SJCRH30 (cell line): ENCODE results near the gene XBP1. TPM values are rescaled to one million over a fixed set of nuclear protein-coding genes. Genes with fewer than 3 reads are reported as not detected.
"Not testable (repeated sequence)": the region's sequence is repeated elsewhere in the genome, so short reads cannot be mapped to it uniquely, and the experiment has no call there.

Source experiments
- DNase-seq, 2 experiments: peaks; one replicate each; pipeline ENCODE4 v3.0.0-alpha.2; 2015 to 2020
- H3K27ac ChIP-seq: fragments of 250-450 bp; sonication (Bioruptor Pico); 2 replicates; pipeline ENCODE4 v1.5.1; 2020; ENCODE audit warnings: mild to moderate bottlenecking, moderate library complexity
- H3K27me3 ChIP-seq: fragments of 250-450 bp; sonication (Bioruptor Pico); 2 replicates; pipeline ENCODE4 v1.5.1; 2020; ENCODE audit warnings: mild to moderate bottlenecking, moderate library complexity
- H3K36me3 ChIP-seq: fragments of 250-450 bp; sonication (Bioruptor Pico); 2 replicates; pipeline ENCODE4 v1.5.1; 2020; ENCODE audit warnings: mild to moderate bottlenecking, moderate library complexity
- H3K4me1 ChIP-seq: fragments of 250-450 bp; sonication (Bioruptor Pico); 2 replicates; pipeline ENCODE4 v1.5.1; 2020; ENCODE audit warnings: mild to moderate bottlenecking, moderate library complexity
- H3K4me3 ChIP-seq: fragments of 250-450 bp; sonication (Bioruptor Pico); 2 replicates; pipeline ENCODE4 v1.5.1; 2020; ENCODE audit warnings: mild to moderate bottlenecking, moderate library complexity
- H3K9me3 ChIP-seq: fragments of 250-450 bp; sonication (Bioruptor Pico); replicated peaks from 2 replicates; pipeline ENCODE4 v1.5.1; 2020; ENCODE audit warnings: mild to moderate bottlenecking, moderate library complexity
- total RNA-seq: library from RNA; depleted of rRNA; stranded (reverse); fragments of >200 nt; shearing (Covaris generic); gene quantifications from 2 replicates; pipeline ENCODE4 v1.2.3, GENCODE V29; 2014

XBP1 gene
- total RNA-seq, 1 experiment from 2014 or later: 80.2 TPM

DNA sequence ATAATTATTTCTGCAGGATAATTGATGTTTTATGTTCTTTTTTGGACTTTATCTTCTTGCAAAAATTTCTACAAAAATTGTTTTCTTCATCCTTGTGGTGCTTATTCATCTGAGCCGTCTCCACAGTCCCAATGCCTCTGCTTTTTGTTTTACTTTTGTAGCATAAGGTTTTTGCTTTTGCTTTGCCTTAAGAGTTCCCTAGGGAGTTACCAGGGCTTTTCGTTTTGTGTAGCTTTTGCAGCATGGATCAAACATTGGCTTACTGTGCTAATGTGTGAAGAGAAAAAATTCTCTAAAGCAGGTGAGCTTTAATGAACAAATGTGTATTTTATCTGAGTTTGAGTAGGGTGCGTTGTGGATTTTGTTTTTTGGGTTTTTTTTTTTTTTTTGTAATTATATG lies 11.8 kb downstream of the XBP1 start:
- Histone ChIP-seq H3K27me3 (no peaks in the 10 kb centered on the region), H3K36me3 (peaks cover 18% of the 10 kb centered on the region), H3K4me3 (no peak overlapping the region), H3K27ac (no peak overlapping the region), H3K4me1 (no peaks in the 10 kb centered on the region), H3K9me3 (no peaks in the 10 kb centered on the region)
- DNase-seq: no peak

DNA sequence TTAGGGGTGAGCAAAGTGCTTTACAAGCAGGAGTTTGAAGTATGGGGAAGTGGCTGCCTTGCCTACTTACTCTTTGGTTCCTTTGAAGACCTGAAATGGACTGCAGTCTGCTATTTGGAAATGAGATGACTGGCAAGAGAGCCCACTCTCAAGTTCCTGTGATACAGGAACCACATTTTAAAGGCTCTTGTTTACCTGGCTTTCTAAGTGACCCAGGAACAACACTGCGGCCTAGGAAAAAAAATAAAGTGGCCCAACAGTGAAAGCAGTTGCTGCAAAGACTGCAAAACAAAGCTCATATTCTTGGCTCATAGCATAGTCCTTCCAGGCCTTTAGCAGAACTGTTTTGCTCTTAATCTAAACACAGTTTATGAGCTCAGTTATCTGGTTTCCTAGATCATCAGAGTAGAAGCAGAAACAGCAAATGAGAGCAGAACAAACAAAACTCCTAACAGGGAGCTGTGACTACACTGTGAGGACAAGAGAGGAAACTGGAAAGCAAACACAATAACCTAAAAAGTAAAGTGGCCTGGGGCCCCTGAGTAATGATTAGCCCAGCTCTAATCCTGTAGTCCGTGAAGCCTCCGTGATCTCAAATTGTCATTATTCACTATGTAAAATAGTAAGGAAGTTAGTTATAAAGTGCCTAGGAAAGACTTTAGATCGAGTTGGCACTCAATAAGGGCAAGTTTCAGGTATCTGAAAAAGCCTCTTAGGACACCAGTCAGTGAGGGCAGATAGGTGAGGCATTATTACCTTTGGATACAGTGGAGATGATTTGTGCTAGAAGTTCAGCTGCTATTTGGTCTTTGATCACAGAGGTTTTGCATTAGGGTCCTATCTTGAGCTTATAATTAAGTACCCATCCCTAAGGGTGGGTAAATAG lies 16.3 kb downstream of the XBP1 start:
- no peak overlapping the region for H3K27ac ChIP-seq
- DNase-seq: no peak
- no peaks in the 10 kb centered on the region for H3K27me3 ChIP-seq
- no peaks in the 10 kb centered on the region for H3K9me3 ChIP-seq
- no peaks in the 10 kb centered on the region for H3K4me1 ChIP-seq
- peaks cover 28% of the 10 kb centered on the region for H3K36me3 ChIP-seq
- no peak overlapping the region for H3K4me3 ChIP-seq

DNA sequence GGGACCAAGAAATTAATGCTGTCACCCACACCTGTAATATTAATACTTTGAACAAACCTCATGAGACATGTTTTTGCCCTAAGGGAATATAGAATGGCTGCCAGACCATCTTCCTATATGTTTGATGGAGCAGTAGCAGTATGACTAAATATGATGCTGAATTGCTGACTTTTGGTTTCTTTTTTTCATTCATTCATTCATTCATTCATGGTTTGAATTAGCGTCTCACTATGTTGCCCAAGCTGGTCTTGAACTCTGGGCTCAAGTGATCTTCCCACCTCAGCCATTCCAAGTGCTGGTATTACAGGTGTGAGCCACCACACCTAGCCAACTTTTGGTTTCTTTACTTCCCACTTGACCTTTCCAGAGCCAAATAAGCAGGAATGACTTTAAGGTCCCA lies 20.1 kb downstream of the XBP1 start:
- no peak for DNase-seq
- Histone ChIP-seq H3K4me1 (no peaks in the 10 kb centered on the region), H3K36me3 (peaks cover 18% of the 10 kb centered on the region), H3K27me3 (no peaks in the 10 kb centered on the region), H3K9me3 (no peaks in the 10 kb centered on the region), H3K4me3 (no peak overlapping the region), H3K27ac (no peak overlapping the region)

DNA sequence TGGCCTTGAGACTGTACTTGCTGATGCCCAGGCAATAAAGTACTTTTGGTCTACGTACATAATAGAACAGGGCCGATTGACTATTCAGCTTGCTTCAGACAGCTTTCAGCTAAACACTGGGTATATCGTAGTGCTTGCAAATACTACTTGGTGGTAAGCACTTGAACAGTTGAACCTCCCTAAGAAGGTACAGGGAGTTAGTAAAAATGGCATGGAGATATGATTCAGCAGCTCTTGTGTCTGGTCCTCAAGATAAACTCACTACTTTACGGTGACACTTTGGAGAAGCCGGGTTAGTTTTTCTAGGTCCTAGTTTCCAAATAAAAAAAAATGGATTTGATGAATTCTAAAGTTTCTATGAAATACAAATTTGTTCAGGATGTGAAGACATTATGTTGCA lies 20.5 kb downstream of the XBP1 start:
- Histone ChIP-seq H3K27me3 (no peaks in the 10 kb centered on the region), H3K4me1 (no peaks in the 10 kb centered on the region), H3K4me3 (no peak overlapping the region), H3K36me3 (peaks cover 21% of the 10 kb centered on the region), H3K27ac (no peak overlapping the region), H3K9me3 (no peaks in the 10 kb centered on the region)
- no peak for DNase-seq

DNA sequence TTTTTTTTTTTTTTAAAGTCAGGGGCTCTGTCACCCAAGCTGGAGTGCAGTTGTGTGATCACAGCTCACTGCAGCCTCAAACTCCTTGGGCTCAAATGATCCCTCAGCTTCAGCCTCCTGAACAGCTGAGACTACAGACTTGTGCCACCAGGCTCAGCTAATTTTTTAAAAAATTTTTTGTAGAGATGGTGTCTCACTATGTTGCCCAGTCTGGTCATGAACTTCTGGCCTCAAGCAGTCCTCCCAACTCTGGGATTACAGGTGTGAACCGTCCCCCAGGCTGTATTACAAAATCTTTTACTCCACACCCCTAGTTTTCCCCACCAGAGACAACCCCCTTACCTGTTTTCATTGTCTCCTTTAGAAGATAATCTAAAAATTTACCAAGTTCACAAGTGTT lies 26.0 kb downstream of the XBP1 start:
- no peak overlapping the region for H3K4me3 ChIP-seq

DNA sequence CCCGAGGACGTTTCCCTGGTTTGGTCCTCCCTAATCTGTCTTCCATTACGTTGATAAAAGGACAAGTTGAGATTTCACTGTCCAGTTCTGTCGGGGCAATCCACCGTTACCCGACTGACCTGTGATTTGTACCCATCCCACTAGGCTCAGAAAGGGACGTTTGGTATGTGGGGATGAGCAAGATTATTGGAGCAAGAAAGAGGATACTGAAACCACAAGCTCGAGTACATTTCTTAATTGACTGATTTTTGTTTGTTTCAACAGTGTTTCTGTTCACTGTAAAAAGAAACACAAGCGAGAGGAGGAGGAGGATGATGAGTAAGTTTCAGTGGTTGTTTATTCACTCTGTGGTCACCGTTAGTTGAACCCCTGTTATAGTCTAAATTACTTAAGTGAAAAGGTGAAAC lies 26.9 kb downstream of the XBP1 start:
- DNase-seq: no peak
- H3K27me3 ChIP-seq: no peaks in the 10 kb centered on the region

More for the DNA sequence above, 26.0 kb downstream of the XBP1 start:
- no peak for DNase-seq
- no peaks in the 10 kb centered on the region for H3K9me3 ChIP-seq
- no peaks in the 10 kb centered on the region for H3K27me3 ChIP-seq
- H3K4me1 ChIP-seq: no peaks in the 10 kb centered on the region
- peaks cover 6% of the 10 kb centered on the region; the same call in 1 of the 2 replicates for H3K36me3 ChIP-seq
- H3K27ac ChIP-seq: no peak overlapping the region

DNA sequence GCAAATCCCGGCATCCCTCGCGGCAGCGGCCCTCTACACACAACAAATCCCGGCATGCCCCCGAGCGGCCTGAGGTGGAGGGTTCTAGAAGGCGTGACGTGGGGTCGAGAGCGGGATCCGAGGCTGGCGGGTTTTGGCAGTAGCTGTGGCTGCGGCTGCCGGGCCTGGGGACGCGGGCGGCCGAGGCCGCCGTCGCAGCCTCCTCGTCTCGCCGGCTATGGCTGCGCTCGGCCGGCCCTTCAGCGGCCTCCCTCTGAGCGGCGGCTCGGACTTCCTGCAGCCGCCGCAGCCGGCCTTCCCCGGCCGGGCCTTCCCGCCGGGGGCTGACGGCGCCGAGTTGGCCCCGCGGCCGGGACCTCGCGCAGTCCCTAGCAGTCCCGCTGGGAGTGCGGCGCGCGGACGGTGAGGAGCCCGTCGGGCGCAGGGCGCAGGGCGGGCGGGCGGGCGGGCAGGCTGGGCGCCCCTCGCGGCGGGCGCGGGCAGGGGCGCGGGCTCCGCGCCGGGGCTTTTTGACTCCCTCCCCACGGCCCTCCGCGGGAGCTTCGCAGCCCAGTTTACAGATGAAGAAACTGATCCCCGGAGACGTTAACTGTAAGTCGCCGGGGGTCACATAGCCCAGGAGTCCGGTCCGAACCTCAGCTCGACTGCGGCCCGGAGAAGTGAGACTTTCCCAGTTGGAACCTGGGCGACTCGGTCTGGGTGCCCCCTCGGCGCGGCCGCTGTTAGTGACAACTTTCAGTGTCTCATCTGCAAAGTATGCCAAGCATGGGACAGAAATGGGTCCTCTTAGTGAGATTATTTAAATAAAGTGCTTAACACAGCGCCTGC lies 27.5 kb downstream of the XBP1 start, which contains the start of gene CCDC117:
Gene CCDC117, plus strand, starts transcription at position 63 of the 828 bp plus-strand sequence. Its CDS starts 155 bp downstream, at position 218.
- H3K36me3 ChIP-seq: peaks cover 6% of the 10 kb centered on the region; the same call in 1 of the 2 replicates
- H3K27me3 ChIP-seq: no peaks in the 10 kb centered on the region
- H3K27ac ChIP-seq: peak within 1 kb of the TSS; percentile 63
- DNase-seq: peak; percentile 95 to 96
- H3K4me3 ChIP-seq: peak within 1 kb of the TSS; percentile 88
- 0 out of 2 replicates have a peak, but pooled peaks cover 3% of the 10 kb centered on the region for H3K9me3 ChIP-seq
- H3K4me1 ChIP-seq: no peaks in the 10 kb centered on the region

More for the DNA sequence above, 26.9 kb downstream of the XBP1 start:
- peak overlapping the region; percentile 88 for H3K4me3 ChIP-seq
- peaks cover 6% of the 10 kb centered on the region; the same call in 1 of the 2 replicates for H3K36me3 ChIP-seq
- H3K4me1 ChIP-seq: no peaks in the 10 kb centered on the region
- H3K27ac ChIP-seq: peak overlapping the region; percentile 42
- H3K9me3 ChIP-seq: 0 out of 2 replicates have a peak, but pooled peaks cover 3% of the 10 kb centered on the region

DNA sequence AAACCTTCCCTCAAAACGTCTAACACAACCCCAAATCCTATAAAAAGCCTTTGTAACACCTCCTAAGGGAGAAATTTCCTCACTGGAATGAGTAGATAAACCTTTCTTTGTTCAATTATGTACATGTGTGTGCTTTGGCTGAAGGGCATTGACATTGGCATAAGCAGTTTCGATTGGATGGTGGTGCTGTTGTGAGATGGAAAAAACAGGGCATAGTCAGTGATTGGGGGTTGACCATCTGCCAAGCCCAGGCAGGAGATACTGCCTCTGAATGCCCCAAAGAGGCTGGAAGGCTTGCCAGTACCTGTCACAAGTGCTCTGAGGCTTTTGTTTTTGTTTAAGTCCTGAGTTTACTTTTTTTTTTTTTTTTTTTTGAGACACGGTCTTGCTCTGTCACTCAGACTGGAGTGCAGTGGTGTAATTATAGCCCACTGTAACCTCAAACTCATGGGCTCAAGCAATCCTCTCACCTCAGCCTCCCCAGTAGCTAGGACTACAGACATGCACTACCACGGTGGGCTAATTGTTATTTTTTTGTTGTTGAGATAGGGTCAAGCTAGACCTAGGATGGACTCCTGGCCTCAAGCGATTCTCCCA lies 29.1 kb downstream of the XBP1 start:
- H3K27me3 ChIP-seq: no peaks in the 10 kb centered on the region
- H3K36me3 ChIP-seq: peaks cover 6% of the 10 kb centered on the region; the same call in 1 of the 2 replicates
- DNase-seq: peak in 1 of 2 experiments; percentile 19
- H3K4me3 ChIP-seq: 0 out of 2 replicates have a peak overlapping the region, but pooled peaks have one; percentile 13
- H3K4me1 ChIP-seq: no peaks in the 10 kb centered on the region
- H3K27ac ChIP-seq: no peak overlapping the region
- 0 out of 2 replicates have a peak, but pooled peaks cover 3% of the 10 kb centered on the region for H3K9me3 ChIP-seq

DNA sequence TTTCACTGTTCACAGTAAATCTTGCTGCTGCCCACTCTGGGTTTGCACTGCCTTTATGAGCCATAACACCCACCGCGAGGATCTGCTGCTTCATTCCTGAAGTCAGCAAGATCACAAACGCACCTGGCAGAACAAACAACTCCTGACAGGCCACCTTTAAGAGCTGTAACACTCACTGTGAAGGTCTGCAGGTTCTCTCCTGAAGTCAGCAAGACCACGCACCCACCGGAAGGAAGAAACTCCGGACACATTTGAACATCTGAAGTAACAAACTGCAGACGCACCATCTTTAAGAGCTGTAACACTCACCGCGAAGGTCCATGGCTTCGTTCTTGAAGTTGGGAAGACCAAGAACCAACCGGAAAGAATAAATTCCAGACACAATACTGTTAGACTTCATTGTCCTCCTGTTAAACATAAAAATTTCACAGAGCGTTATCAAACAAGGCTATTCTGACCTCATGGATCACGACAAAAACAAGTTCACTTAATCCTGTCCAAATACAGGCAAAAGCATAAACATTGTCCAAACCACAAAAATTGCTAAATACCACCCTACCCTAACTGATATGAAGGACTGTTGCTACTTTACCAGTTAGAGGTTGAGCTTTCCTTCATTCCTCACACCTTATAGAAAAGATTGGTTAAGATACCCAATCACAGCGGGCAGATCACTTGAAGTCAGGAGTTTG lies 30.8 kb downstream of the XBP1 start:
- Histone ChIP-seq H3K27me3 (no peaks in the 10 kb centered on the region), H3K27ac (no peak overlapping the region), H3K9me3 (0 out of 2 replicates have a peak, but pooled peaks cover 3% of the 10 kb centered on the region), H3K4me3 (no peak overlapping the region), H3K4me1 (no peaks in the 10 kb centered on the region), H3K36me3 (peaks cover under 1% of the 10 kb centered on the region; the same call in 1 of the 2 replicates)
- no peak for DNase-seq

DNA sequence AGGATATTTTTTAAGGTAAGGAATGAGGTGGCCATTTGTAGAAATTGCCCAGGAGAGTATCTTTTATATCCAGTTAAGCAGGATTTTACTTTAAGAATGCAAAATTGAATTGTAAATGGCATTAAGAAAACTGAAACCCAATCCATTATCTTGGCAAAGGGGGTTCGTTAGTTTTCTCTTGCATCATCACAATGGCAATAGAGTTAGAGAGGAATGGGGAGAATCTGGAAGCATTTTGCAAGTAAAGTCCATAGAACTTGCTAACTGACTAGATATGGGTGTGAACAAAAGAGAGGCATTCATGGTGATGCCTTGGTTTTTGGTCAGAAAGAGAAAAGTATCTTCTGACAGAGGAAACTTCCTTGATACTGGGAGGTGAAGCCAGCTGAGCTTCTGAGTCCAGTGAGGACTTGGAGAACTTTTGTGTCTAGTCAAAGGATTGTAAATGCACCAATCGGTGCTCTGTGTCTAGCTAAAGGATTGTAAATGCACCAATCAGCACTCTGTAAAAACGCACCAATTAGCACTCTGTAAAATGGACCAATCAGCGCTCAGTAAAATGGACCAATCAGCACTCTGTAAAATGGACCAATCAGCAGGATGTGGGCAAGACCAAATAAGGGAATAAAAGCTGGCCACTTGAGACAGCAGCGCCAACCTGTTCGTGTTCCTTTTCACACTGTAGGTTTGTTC lies 31.5 kb downstream of the XBP1 start:
- Histone ChIP-seq H3K4me3 (no peak overlapping the region), H3K9me3 (0 out of 2 replicates have a peak, but pooled peaks cover 3% of the 10 kb centered on the region), H3K36me3 (no peaks in the 10 kb centered on the region), H3K27ac (no peak overlapping the region), H3K4me1 (no peaks in the 10 kb centered on the region), H3K27me3 (no peaks in the 10 kb centered on the region)
- no peak for DNase-seq

DNA sequence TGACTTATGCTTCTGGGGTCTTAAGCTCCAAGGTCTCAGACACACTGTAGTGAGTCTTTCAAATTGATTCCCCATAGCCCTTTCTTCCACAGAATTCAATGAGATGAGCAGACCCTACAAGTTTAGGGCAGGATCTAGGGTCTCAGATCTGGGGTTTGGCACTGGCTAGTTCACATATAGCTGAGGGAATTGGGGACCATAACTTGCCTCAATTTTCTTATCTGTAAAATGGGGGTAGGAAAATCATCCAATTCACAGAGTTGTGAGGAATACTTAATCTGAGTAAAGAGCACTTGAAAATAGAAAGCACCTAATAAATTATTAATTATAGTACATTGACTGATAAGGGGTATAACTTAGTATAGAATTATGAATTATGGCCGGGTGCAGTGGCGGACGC lies 33.7 kb downstream of the XBP1 start:
- 0 out of 2 replicates have a peak, but pooled peaks cover 3% of the 10 kb centered on the region for H3K9me3 ChIP-seq
- no peak for DNase-seq
- H3K27me3 ChIP-seq: no peaks in the 10 kb centered on the region
- H3K4me1 ChIP-seq: no peaks in the 10 kb centered on the region
- H3K4me3 ChIP-seq: no peak overlapping the region
- H3K27ac ChIP-seq: no peak overlapping the region
- H3K36me3 ChIP-seq: no peaks in the 10 kb centered on the region

DNA sequence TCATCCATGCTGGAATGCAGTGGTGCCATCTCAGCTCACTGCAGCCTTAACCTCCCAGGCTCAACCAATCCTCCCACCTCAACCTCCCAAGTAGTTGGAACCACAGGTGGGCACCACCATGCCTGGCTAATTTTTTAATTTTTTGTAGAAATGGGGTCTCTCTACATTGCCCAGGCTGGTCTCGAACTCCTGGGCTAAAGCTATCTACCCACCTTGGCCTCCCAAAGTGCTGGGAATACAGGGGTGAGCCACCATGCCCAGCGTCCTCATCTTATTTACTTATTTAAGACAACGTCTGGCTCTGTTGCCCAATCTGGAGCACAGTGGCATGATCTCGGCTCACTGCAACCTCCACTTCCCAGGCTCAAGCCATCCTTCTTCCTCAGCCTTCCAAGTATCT lies 38.4 kb downstream of the XBP1 start:
- H3K27me3 ChIP-seq, H3K4me3 ChIP-seq, H3K4me1 ChIP-seq, H3K9me3 ChIP-seq, H3K27ac ChIP-seq, DNase-seq, H3K36me3 ChIP-seq: not testable (repeated sequence)

DNA sequence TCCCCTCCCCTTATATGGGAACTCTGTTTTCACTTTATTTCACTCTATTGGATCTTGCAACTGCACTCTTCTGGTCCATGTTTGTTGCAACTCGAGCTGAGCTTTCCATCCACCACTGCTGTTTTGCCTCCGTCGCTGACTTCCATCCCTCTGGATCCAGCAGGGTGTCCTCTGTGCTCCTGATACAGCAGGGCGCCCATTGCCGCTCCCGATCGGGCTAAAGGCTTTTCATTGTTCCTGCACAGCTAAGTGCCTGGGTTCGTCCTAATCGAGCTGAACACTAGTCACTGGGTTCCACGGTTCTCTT lies 39.0 kb downstream of the XBP1 start:
- Histone ChIP-seq H3K27ac (no peak overlapping the region), H3K4me1 (peaks cover 8% of the 10 kb centered on the region; the same call in 1 of the 2 replicates), H3K9me3 (no peaks in the 10 kb centered on the region), H3K4me3 (no peak overlapping the region), H3K36me3 (no peaks in the 10 kb centered on the region), H3K27me3 (no peaks in the 10 kb centered on the region)
- DNase-seq: no peak
